Right forelimb (tissue), 1 donor: ENCODE results near the gene ST8SIA6.

ENCODE experiments used
- DNase-seq: peaks from one replicate; pipeline ENCODE4 v3.0.0-alpha.2; 2018

Gene ST8SIA6

DNA sequence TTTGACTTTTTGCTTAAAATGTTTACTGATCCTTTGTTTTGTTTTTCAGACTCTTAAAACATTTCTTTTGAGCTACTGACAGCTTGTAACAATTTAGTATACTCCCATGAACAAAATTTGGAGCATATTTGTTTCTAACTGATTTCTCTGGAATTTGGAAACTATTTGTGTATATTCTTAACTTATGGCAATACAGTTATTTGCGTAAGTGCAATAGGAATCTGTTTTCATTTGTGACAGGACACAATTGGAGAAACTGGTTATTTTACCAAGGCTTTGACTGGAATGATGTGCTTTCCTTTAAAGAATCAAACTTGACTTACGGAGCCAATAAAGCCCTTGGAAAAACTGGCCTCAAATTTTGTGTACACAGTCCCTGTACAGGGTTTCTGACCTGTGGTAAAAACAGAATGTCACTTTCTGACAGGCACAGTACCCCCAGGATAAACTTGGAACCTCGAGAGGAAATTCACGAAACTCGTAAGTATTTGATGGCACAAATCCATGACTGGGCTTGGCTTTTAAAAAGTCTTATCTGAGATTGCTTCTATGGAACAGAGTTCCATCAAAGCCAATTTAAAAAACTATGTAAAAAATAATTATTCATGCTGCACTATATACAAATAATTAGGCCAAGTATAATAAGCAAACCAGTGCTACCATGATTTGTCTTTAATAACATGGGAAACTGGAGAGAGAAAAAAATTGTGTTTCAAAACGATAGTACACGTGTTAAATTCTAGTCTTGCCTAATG lies 70.4 kb downstream of the ST8SIA6 start:
- no peak for DNase-seq

DNA sequence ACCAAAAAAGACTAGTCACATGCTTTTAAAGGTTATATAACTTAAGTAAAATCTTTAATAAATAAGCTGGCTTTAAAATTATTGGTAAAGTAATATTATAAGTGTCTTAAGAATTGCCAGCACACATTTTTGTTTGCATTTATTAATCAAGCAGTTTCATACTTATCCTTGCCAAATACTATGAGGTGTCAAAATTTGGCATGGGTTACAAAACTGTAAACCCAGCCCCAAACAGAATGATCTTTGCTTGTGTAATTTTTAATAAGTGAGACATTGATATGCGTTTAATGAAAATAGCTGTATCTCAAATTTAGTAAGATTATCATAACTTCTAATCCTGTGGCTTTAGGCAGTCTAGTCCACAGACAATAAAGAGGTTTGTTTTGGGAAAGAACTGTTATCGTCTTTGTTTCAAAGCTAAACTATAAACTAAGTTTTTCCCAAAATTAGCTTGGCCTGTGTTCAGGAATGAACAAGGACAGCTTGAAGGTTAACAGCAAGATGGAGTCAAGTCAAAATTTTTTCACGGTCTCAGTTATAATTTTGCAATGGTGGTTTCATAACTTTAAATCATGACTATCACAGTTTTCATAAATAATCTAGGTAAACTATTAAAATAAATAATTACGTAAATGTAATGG lies 72.8 kb downstream of the ST8SIA6 start:
- DNase-seq, result no peak

- DNase-seq, result no peak
Observed at GRCh38 chr10:17380888-17381287, 73.5 kb downstream of the ST8SIA6 start.

- DNase-seq, result no peak
Observed at GRCh38 chr10:17380016-17380415, 74.4 kb downstream of the ST8SIA6 start.

GRCh38 chr10:17379151-17379690 lies 75.2 kb downstream of the ST8SIA6 start:
- no peak for DNase-seq

DNA sequence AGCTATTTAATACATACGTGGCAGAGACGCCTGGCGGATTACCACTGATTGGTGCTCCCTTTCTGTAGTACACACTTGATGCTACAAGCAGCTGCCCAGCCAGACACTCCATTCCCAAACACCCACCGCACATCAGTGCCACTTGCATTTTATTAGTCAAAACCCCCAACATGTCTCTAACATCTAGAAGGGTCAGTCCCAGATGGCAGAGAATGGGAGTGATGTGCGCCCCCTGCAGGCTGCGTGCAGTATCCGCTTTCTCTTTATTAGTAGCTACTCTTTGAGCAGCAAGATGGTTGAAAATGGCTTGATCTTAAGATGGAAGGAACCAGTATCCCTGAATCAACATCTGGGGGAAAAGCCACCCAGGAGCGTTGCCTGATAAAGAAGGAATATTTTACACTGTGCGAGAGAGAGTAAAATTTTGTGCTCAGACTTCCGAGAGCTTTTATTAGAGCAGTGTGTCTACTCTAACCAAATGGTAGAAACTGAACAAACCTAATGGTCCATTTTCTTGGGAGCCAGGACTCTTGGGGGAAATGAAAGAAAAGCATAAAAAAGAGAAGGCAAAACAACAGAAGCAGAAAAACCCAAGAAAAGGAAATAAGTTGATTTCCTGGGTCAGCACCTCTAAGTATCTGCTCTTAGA lies 78.3 kb downstream of the ST8SIA6 start:
- no peak for DNase-seq

GRCh38 chr10:17368708-17369272 lies 85.6 kb downstream of the ST8SIA6 start:
- DNase-seq, result no peak

GRCh38 chr10:17366705-17367104 lies 87.7 kb downstream of the ST8SIA6 start:
- no peak for DNase-seq

DNA sequence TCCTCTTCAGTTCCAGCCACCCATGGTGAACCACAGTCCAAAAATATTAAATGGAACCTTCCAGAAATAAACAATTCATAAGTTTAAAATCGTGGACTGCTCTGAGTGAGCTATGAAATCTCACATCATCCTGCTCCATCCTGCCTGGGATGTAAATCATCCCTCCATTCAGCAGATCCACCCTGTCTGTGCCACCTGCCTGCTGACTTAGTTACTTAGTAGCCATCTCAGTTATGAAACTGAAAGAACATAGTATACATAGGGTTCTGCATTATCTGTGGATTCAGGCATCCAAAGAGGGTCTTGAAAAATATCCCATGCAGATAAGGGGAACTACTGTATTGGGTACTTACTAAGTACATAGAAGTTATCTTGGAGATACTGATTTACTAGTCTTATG lies 89.0 kb downstream of the ST8SIA6 start:
- DNase-seq, result no peak

- DNase-seq, result no peak
Observed at GRCh38 chr10:17358461-17358860, 95.9 kb downstream of the ST8SIA6 start.

DNA sequence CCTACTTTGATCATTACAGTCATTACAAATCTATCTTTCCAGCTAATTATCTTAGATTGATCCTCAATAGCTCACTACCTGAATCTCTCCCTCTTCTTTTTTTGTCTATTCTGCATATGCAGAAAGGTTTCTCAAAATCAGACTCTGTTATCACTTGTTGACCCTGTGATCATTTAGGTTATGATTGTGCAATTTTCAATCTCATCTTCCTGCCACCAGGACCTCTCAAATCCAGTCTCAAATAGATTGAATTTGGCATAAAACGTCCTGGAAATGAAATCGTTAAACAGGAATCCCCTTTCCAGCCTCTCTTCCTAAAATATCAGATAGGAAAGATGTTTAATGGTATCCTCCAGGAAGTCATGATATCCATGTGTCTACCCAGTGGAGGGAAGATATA lies 96.6 kb downstream of the ST8SIA6 start:
- no peak for DNase-seq

DNA sequence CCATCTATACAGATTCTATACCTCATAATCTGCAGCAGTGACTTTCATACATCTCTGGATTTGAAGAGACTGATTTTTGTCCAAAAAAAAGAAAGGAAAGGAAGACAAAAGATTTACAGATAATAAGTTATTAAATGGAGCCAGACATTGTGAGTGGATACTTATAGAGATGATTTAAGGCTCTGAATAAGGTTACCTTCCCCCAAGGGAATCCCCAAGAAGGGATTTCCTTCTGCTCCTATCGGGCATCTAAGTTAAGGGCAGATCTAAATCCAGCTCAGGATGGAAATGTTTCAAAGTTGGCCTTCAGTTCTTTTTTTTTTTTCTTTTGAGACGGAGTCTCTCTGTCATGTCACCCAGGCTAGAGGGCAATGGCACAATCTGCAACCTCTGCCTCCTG lies 97.6 kb downstream of the ST8SIA6 start:
- DNase-seq, result no peak

- no peak for DNase-seq
Observed at GRCh38 chr10:17354781-17355180, 99.6 kb downstream of the ST8SIA6 start.

DNA sequence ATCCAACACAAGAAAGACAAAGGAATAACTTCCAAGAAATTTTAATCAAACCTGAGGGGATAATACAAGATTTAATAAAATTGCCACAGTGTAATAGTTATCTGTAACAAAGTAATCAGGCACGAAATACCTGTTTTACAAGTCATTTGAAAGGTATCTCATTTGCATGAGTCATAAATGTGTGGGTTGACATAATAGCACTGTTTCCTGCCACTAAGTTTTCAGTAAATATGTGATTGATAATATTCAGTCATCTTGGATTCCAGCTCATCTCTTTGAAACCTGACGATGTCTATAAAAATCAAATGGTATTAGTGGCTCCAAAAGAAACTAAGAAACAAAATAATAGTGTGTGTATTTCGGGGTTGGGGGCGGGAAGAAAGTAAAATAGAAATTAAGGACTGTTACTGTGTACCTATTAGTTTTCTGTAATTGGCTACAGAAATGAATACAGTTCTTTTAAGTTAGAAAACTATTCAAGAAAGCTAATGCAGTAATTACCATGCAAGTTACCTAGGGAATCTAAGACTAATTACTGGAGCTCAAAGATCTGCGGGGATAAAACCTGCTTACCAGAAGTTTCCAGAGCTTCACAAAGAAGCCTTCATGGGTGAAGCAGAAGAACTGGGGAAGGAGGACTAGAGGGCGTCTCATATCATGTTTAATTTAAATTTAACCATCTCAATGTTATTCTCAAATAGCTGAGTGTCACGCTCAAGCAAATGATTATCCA lies 100.7 kb downstream of the ST8SIA6 start:
- DNase-seq, result no peak

DNA sequence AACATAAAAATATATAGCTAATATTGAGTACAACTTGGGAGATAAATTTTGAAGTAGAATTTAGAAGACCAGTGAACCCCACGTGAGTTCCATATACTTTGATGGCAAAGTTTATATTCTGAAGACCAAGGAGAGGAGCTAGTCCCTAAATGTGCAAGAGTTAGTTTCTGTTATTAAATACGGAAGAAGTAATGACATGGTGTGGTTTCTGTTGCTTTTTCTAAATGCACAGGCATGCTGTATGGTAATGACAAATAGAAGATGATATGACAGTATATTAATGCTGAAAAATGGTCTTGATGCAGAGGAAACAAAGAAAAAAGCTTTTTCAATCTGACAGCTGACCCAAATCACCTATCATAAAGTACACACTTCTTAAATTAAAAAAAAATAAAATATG lies 101.8 kb downstream of the ST8SIA6 start:
- DNase-seq, result no peak

GRCh38 chr10:17351506-17351905 lies 102.9 kb downstream of the ST8SIA6 start:
- DNase-seq, result no peak

- DNase-seq, result no peak
Observed at GRCh38 chr10:17349717-17350116, 104.7 kb downstream of the ST8SIA6 start.

GRCh38 chr10:17348501-17349349 lies 105.7 kb downstream of the ST8SIA6 start:
- DNase-seq, result peak; percentile 70

GRCh38 chr10:17348011-17348500 lies 106.3 kb downstream of the ST8SIA6 start:
- DNase-seq, result no peak

DNA sequence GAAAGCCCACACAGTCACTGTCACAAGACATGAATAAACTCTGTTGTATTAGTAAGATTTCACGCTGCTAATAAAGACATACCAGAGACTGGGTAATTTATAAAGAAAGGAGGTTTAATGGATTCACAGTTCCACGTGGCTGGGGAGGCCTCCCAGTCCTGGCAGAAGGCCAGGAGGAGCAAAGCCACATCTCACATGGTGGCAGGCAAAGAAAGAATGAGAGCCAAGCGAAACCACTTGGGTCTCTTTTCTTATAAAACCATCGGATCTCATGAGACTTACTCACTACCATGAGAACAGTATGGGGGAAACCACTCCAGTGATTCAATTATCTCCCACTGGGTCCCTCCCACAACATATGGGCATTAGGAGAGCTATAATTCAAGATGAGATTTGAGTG lies 110.2 kb downstream of the ST8SIA6 start:
- no peak for DNase-seq

- no peak for DNase-seq
Observed at GRCh38 chr10:17343118-17343517, 111.3 kb downstream of the ST8SIA6 start.
